Right lobe of liver (tissue), 6 donors: ENCODE results near the gene REXO4. TPM values are rescaled to one million over a fixed set of nuclear protein-coding genes. Genes with fewer than 3 reads are reported as not detected.

Experiments
- ATAC-seq, 4 donors: fragments of 200-7000 bp; cut with Tn5 transposase; one replicate each; pipeline ENCODE4 v1.9.1; 2020; ENCODE audit warnings: mild to moderate bottlenecking in 4 of 4, moderate library complexity in 4 of 4
- DNase-seq, 3 donors: peaks; one replicate each; pipeline ENCODE4 v3.0.0-alpha.2; 2020
- H3K27ac ChIP-seq, 3 donors: fragments of 200-600 bp; one replicate each; pipeline ENCODE4 v1.8.0; 2022
- H3K27me3 ChIP-seq, 2 donors: fragments of 200-600 bp; one replicate each; pipeline ENCODE4 v1.8.0; 2022
- H3K36me3 ChIP-seq, 4 donors: fragments of 200-600 bp; sonication (generic) in 1 of 4; one replicate each; pipeline versions ENCODE4 v1.5.1 to v1.8.0; 2017 to 2022; ENCODE audit warnings: control low read depth in 1 of 4
- H3K4me1 ChIP-seq, 4 donors: fragments of 200-600 bp; sonication (generic) in 1 of 4; one replicate each; pipeline versions ENCODE4 v1.5.1 to v1.8.0; 2017 to 2022; ENCODE audit warnings: control low read depth in 1 of 4
- H3K4me3 ChIP-seq, 3 donors: fragments of 200-600 bp; one replicate each; pipeline ENCODE4 v1.8.0; 2022
- H3K9me3 ChIP-seq, 4 donors: fragments of 200-600 bp; sonication (generic) in 1 of 4; one replicate each; pipeline versions ENCODE4 v1.5.1 to v1.8.0; 2017 to 2022; ENCODE audit warnings: control low read depth in 1 of 4
- CTCF ChIP-seq, 4 donors: fragments of 200-600 bp in 3 of 4; fragments of 450-650 bp in 1 of 4; IDR thresholded peaks; one replicate each; pipeline versions ENCODE4 v1.5.1 to v1.8.0; 2016 to 2022; ENCODE audit warnings: antibody characterized with exemption in 4 of 4, mild to moderate bottlenecking in 2 of 4
- POLR2A ChIP-seq: fragments of 450-650 bp; IDR thresholded peaks from one replicate; pipeline ENCODE4 v1.6.1; 2017; ENCODE audit warnings: antibody characterized with exemption, mild to moderate bottlenecking
- whole genome bisulfite sequencing: methylation state at CpG from one replicate; pipeline ENCODE4 v1.1.6; 2018; ENCODE audit warnings: low coverage, low lambda C conversion rate; ENCODE audit not compliant: insufficient coverage; ENCODE audit errors: missing lambda C conversion rate; 5-methylcytosine and 5-hydroxymethylcytosine counted together
- intact Hi-C, 2 donors: fragments of 100-400 bp; cut with DNase I; formaldehyde crosslinking; loops; one replicate each; pipeline versions ENCODE4 v1.11.2 to v1.14.1; 2022
- total RNA-seq, 6 experiments: library from RNA; depleted of rRNA in 2 of 6; stranded (reverse); fragments of >200 nt in 2 of 6; fragmentation: NEBNext Ultra II Directional in 3 of 6; extraction: Animal tissue kit (Norgen Biotek cat#: 25700) in 3 of 6; gene quantifications; one replicate each; pipeline versions ENCODE4 v1.1.0 to v1.2.4, GENCODE V29; 2016 to 2023
- donor health status: DM: no; HTN: yes; CAD: no.
- donor health status: DM: no; HTN: no; CAD: no.
- donor health status: DM: no; HTN: no; CAD: no.
- donor health status: DM: no; HTN: yes; CAD: no.
- donor health status: DM: no; HTN: yes; CAD: no.

REXO4 gene
- total RNA-seq, 6 experiments from 2014 or later: 9.5 to 19.9 (median 12.0) TPM

GRCh38 chr9:133357656-133358055 is 60.2 kb downstream of the REXO4 start:
- Histone ChIP-seq H3K27ac (no peak overlapping the region), H3K27me3 (no peaks in the 10 kb centered on the region), H3K4me1 (peaks cover 0 to 23% (median 5%) of the 10 kb centered on the region in 4 donors), H3K36me3 (peaks cover 0 to 33% (median 11%) of the 10 kb centered on the region in 4 donors), H3K9me3 (no peaks in the 10 kb centered on the region), H3K4me3 (no peak overlapping the region)
- TF ChIP-seq CTCF (IDR thresholded peaks at IDR 0.05): no peak
- no peak for TF ChIP-seq POLR2A
- whole genome bisulfite sequencing: 70% methylated on average over 7 of the region's 14 CpGs
- intact Hi-C loops: loop anchor here in 1 of 2 donors (10.0 kb wide), 1 partner anchor 47 kb away; no protein-coding TSS in a partner anchor
- ATAC-seq: no peak
- no peak for DNase-seq

GRCh38 chr9:133356391-133357091 is 61.3 kb downstream of the REXO4 start, which contains the start of the genes SURF1 and SURF2:
TSS of gene SURF1 (minus strand) at chr9:133356487. CDS start at chr9:133356453, 34 bp downstream.
TSS of gene SURF2 (plus strand) at chr9:133356550. CDS start at chr9:133356593, 43 bp downstream.
- Histone ChIP-seq H3K4me1 (peaks cover 0 to 23% (median 5%) of the 10 kb centered on the region in 4 donors), H3K4me3 (peak within 1 kb of the TSS; percentile 58 to 91 (median 85)), H3K27me3 (no peaks in the 10 kb centered on the region), H3K9me3 (no peaks in the 10 kb centered on the region), H3K36me3 (peaks cover 0 to 33% (median 9%) of the 10 kb centered on the region in 4 donors), H3K27ac (peak within 1 kb of the TSS in 2 of 3 donors; percentile 53 to 55)
- TF ChIP-seq CTCF (IDR thresholded peaks at IDR 0.05) (peak in 3 of 4 donors; percentile 10 to 22 (median 13)), POLR2A (peak; percentile 28)
- 0% methylated on average over 9 of the region's 78 CpGs for WGBS
- peak; percentile 91 to 92 (median 92) for DNase-seq
- ATAC-seq: peak; percentile 82 to 95 (median 88)
- intact Hi-C loops: loop anchor here in 1 of 2 donors (10.0 kb wide), 1 partner anchor 48 kb away; no protein-coding TSS in a partner anchor

Other genes starting within 250 kb of the REXO4 start
- gene OBP2B, start 208.8 kb downstream of the REXO4 start, total RNA-seq: not detected
- under 1 TPM in 2 of 6 experiments, not detected in 4; 0.06 to 0.29 TPM for gene ABO, start 142.8 kb downstream of the REXO4 start, total RNA-seq
- gene SURF6, start 81.8 kb downstream of the REXO4 start, total RNA-seq: 1 to 10 TPM; 5.8 to 8.8 (median 7.6) TPM
- gene MED22, start 69.9 kb downstream of the REXO4 start, total RNA-seq: 10 to 100 TPM in 1 of 6 experiments, 1 to 10 TPM in 5; 5.9 to 14.5 (median 8.1) TPM
- gene RPL7A, start 69.8 kb downstream of the REXO4 start, total RNA-seq: 100 to 1,000 TPM; 529 to 851 (median 616) TPM
- 10 to 100 TPM; 37.4 to 68.8 (median 44.5) TPM for gene SURF1, start 61.5 kb downstream of the REXO4 start, total RNA-seq
- gene SURF2, start 61.5 kb downstream of the REXO4 start, total RNA-seq: 10 to 100 TPM in 2 of 6 experiments, 1 to 10 TPM in 4; 6.3 to 16.9 (median 8.2) TPM
- 100 to 1,000 TPM; 181 to 243 (median 213) TPM for gene SURF4, start 42.0 kb downstream of the REXO4 start, total RNA-seq
- 1 to 10 TPM in 2 of 6 experiments, under 1 TPM in 3, not detected in 1; 0.43 to 2.6 (median 0.81) TPM for gene STKLD1, start 41.6 kb downstream of the REXO4 start, total RNA-seq
- gene ADAMTS13, start 4.4 kb upstream of the REXO4 start, total RNA-seq: 10 to 100 TPM in 3 of 6 experiments, 1 to 10 TPM in 3; 8.1 to 27.7 (median 11.3) TPM
- gene CACFD1, start 42.0 kb upstream of the REXO4 start, total RNA-seq: 10 to 100 TPM; 23.5 to 39.8 (median 32.9) TPM
- gene SLC2A6, start 61.1 kb upstream of the REXO4 start, total RNA-seq: 1 to 10 TPM in 5 of 6 experiments, under 1 TPM in 1; 0.88 to 6.8 (median 2.8) TPM
- gene MYMK, start 106.9 kb upstream of the REXO4 start, total RNA-seq: not detected
- 10 to 100 TPM in 3 of 6 experiments, 1 to 10 TPM in 3; 9.2 to 24.8 (median 12.7) TPM for gene ADAMTSL2, start 116.7 kb upstream of the REXO4 start, total RNA-seq
- 1 to 10 TPM; 1.6 to 5.8 (median 3.0) TPM for gene FAM163B, start 191.4 kb upstream of the REXO4 start, total RNA-seq
- gene DBH, start 218.4 kb upstream of the REXO4 start, total RNA-seq: 10 to 100 TPM in 1 of 6 experiments, 1 to 10 TPM in 5; 1.2 to 12.9 (median 5.7) TPM